PC-9 (cell line): ENCODE results near the gene SOX18.
A peak's percentile ranks its signal among the peaks of the same experiment; 100 is the strongest.

Experiments used
- CTCF ChIP-seq: fragments of 200-600 bp; sonication (generic); conservative IDR thresholded peaks from 2 replicates; pipeline ENCODE4 v1.6.1; 2017; ENCODE audit warnings: mixed run types, antibody characterized with exemption, mild to moderate bottlenecking, moderate library complexity
- EZH2 ChIP-seq: fragments of 200-600 bp; sonication (generic); IDR thresholded peaks from 2 replicates; pipeline ENCODE4 v1.8.0; 2017; ENCODE audit warnings: antibody characterized with exemption, low read depth

DNA sequence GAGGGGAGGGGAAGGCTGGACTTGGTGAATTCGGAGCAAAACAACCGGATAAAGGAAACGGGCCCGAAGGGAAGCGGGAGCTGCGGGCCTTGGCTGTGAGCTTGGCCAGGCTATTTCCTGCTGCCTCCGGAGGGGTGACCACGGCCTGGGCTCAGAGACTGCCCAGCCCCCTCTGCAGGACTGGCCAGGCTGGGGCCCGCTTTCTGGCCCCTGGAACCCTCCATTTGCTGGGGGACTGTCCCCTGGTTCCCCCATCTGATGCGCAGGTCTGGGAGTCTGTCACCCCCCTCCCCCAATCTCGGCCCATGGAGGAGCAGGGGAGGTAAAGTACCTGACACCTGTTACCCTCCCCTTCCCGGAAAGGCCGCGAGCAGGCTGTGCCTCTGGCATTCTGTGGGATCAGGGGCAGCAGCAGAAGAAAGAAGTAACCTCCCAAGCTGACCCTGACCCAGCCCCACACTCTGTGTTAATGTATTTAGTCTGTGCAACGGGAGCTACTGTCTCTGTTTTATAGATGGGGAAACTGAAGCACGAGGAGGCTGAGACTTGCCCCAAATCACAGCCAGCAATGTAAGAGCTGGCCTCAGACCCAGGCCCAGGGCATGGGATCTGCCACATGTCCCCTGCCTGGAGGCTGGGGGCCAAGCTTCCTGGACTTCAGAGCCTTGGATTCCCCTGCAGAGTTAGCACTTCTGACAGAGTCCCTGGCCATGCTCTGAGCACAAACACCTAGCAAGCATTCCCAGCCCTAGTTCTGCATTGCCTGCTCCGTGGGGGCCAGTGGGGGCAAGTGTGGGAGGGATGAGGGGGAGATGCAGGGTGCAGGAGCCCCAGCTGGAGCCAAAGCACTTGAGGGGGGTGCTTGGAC lies 9.9 kb downstream of the SOX18 start:
- TF ChIP-seq CTCF = peak; percentile 20; the same call in 1 of the 2 replicates
- TF ChIP-seq EZH2 = no peak
